Hematopoietic multipotent progenitor cell treated with erythropoietin and hydrocortisone succinate and interleukin-3 and kit ligand, for 8 days (in vitro differentiated cells): Measurements from ENCODE around the gene TMEM61.
"Not testable (repeated sequence)": the region's sequence is repeated elsewhere in the genome, so short reads cannot be mapped to it uniquely, and the experiment has no call there.

Experiments
- DNase-seq: peaks from one replicate; pipeline ENCODE4 v3.0.0-alpha.2; 2015

TMEM61 gene

GRCh38 chr1:54963829-54964228 lies 16.6 kb upstream of the TMEM61 start:
- DNase-seq = not testable (repeated sequence)

GRCh38 chr1:54965624-54966340 lies 14.6 kb upstream of the TMEM61 start:
- peak; percentile 49 for DNase-seq

GRCh38 chr1:54967372-54967771 lies 13.1 kb upstream of the TMEM61 start:
- no peak for DNase-seq

GRCh38 chr1:54968551-54968950 lies 11.9 kb upstream of the TMEM61 start:
- DNase-seq = no peak

- no peak for DNase-seq
Observed at GRCh38 chr1:54969879-54970278, 10.5 kb upstream of the TMEM61 start.

GRCh38 chr1:54970901-54971300 lies 9.5 kb upstream of the TMEM61 start:
- no peak for DNase-seq

- DNase-seq = no peak
Observed at GRCh38 chr1:54971317-54971791, 9.1 kb upstream of the TMEM61 start.

- no peak for DNase-seq
Observed at GRCh38 chr1:54972436-54972835, 8.0 kb upstream of the TMEM61 start.

GRCh38 chr1:54973205-54973921 lies 7.1 kb upstream of the TMEM61 start:
- no peak for DNase-seq

GRCh38 chr1:54975356-54976108 lies 4.9 kb upstream of the TMEM61 start:
- DNase-seq = no peak

GRCh38 chr1:54976747-54977146 lies 3.7 kb upstream of the TMEM61 start:
- DNase-seq = no peak

GRCh38 chr1:54977533-54978297 lies 2.7 kb upstream of the TMEM61 start:
- DNase-seq = no peak

GRCh38 chr1:54978528-54979326 lies 1.7 kb upstream of the TMEM61 start:
- DNase-seq = no peak

- no peak for DNase-seq
Observed at GRCh38 chr1:54979327-54979891, 1.0 kb upstream of the TMEM61 start.

GRCh38 chr1:54980046-54980527 lies 341 bp upstream of the TMEM61 start:
- DNase-seq = no peak

GRCh38 chr1:54981466-54981865 lies 1.0 kb downstream of the TMEM61 start:
- no peak for DNase-seq

GRCh38 chr1:54982739-54983138 lies 2.3 kb downstream of the TMEM61 start:
- peak; percentile 8 for DNase-seq

- no peak for DNase-seq
Observed at GRCh38 chr1:54984131-54984842, 3.9 kb downstream of the TMEM61 start.

- no peak for DNase-seq
Observed at GRCh38 chr1:54985556-54985955, 5.1 kb downstream of the TMEM61 start.

- DNase-seq = no peak
Observed at GRCh38 chr1:54986025-54986424, 5.6 kb downstream of the TMEM61 start.

- no peak for DNase-seq
Observed at GRCh38 chr1:54986533-54986932, 6.1 kb downstream of the TMEM61 start.
